PC-9 (cell line): ENCODE data around the gene GPM6B. TPM values are rescaled to one million over a fixed set of nuclear protein-coding genes. Genes with fewer than 3 reads are reported as not detected.

Experiments used
- BruUV-seq: library from RNA; stranded (reverse); fragments of 400-500 nt; replicated peaks from 2 replicates; lab custom pipeline; 2021; lab: Mats Ljungman, UMichigan
- CTCF ChIA-PET: fragments of 300-600 bp; sonication (Branson Sonifier 250); formaldehyde crosslinking; loops from one replicate; lab custom pipeline; 2022; ENCODE audit warnings: antibody characterized with exemption; lab: Charles Lee
- POLR2A ChIA-PET: fragments of 300-600 bp; sonication (Branson Sonifier 250); formaldehyde crosslinking; loops from one replicate; lab custom pipeline; 2022; ENCODE audit warnings: antibody characterized with exemption; ENCODE audit not compliant: unreplicated experiment; lab: Charles Lee
- DNase-seq, 2 experiments: peaks; one replicate each; pipeline versions ENCODE4 v3.0.0 to v3.0.0-alpha.2; 2015 to 2022; ENCODE audit warnings: mixed read lengths in 1 of 2
- H2AFZ ChIP-seq: fragments of 200-600 bp; sonication (generic); 2 replicates; pipeline ENCODE4 v1.8.1; 2017; ENCODE audit warnings: antibody characterized with exemption
- H3F3A ChIP-seq: fragments of 200-600 bp; sonication (generic); 2 replicates; pipeline ENCODE4 v1.8.1; 2017; ENCODE audit warnings: antibody characterized with exemption, mild to moderate bottlenecking, low read depth; ENCODE audit not compliant: insufficient read depth
- H3K27ac ChIP-seq: fragments of 200-600 bp; sonication (generic); 2 replicates; pipeline ENCODE4 v1.6.1; 2016; ENCODE audit warnings: mixed run types
- H3K27me3 ChIP-seq: fragments of 200-600 bp; sonication (generic); 2 replicates; pipeline ENCODE4 v1.6.1; 2016; ENCODE audit warnings: low read depth, mixed run types; ENCODE audit not compliant: insufficient read depth
- H3K36me3 ChIP-seq: fragments of 200-600 bp; sonication (generic); 2 replicates; pipeline ENCODE4 v1.6.1; 2016; ENCODE audit warnings: low read depth, mixed run types
- H3K4me1 ChIP-seq: fragments of 200-600 bp; sonication (generic); replicated peaks from 2 replicates; pipeline ENCODE4 v1.6.1; 2016; ENCODE audit warnings: mixed run types; ENCODE audit not compliant: insufficient read depth
- H3K4me2 ChIP-seq: fragments of 200-600 bp; sonication (generic); 2 replicates; pipeline ENCODE4 v1.6.1; 2017; ENCODE audit warnings: mixed run types
- H3K4me3 ChIP-seq: fragments of 200-600 bp; sonication (generic); 2 replicates; pipeline ENCODE4 v1.6.1; 2016; ENCODE audit warnings: mixed run types
- H3K79me2 ChIP-seq: fragments of 200-600 bp; sonication (generic); 2 replicates; pipeline ENCODE4 v1.6.1; 2017; ENCODE audit warnings: low read depth, mixed run types
- H3K9me2 ChIP-seq: fragments of 200-600 bp; sonication (generic); 2 replicates; pipeline ENCODE4 v1.8.1; 2017; ENCODE audit warnings: mild to moderate bottlenecking; ENCODE audit not compliant: insufficient read depth
- H3K9me3 ChIP-seq: fragments of 200-600 bp; sonication (generic); 2 replicates; pipeline ENCODE4 v1.8.1; 2016; ENCODE audit warnings: low read depth; ENCODE audit not compliant: insufficient read depth
- H4K20me1 ChIP-seq: fragments of 200-600 bp; sonication (generic); 2 replicates; pipeline ENCODE4 v1.8.1; 2017; ENCODE audit not compliant: insufficient read depth
- CTCF ChIP-seq: fragments of 200-600 bp; sonication (generic); conservative IDR thresholded peaks from 2 replicates; pipeline ENCODE4 v1.6.1; 2017; ENCODE audit warnings: mixed run types, antibody characterized with exemption, mild to moderate bottlenecking, moderate library complexity
- EZH2 ChIP-seq: fragments of 200-600 bp; sonication (generic); IDR thresholded peaks from 2 replicates; pipeline ENCODE4 v1.8.0; 2017; ENCODE audit warnings: antibody characterized with exemption, low read depth
- intact Hi-C: fragments of 100-400 bp; cut with micrococcal nuclease; formaldehyde crosslinking; loops from one replicate; pipeline ENCODE4 v1.10.0; 2022; ENCODE audit not compliant: unreplicated experiment
- total RNA-seq: library from RNA; stranded (reverse); gene quantifications from 2 replicates; pipeline ENCODE4 v1.2.3, GENCODE V29; 2021

The GPM6B gene
- total RNA-seq, 1 experiment from 2014 or later = not detected

GRCh38 chrX:13855689-13856450 is 39.0 kb upstream of the GPM6B start:
- ChIA-PET POLR2A (no interaction called here), CTCF (no interaction called here)
- no peak overlapping the region for H3K4me3 ChIP-seq
- H2AFZ ChIP-seq = no peak overlapping the region
- no peak overlapping the region for H3K4me2 ChIP-seq
- no peaks in the 10 kb centered on the region for H3K9me3 ChIP-seq
- DNase-seq = no peak
- H3F3A ChIP-seq = no peaks in the 10 kb centered on the region
- no peaks in the 10 kb centered on the region for H3K4me1 ChIP-seq
- no peaks in the 10 kb centered on the region for H4K20me1 ChIP-seq
- H3K79me2 ChIP-seq = no peaks in the 10 kb centered on the region
- H3K36me3 ChIP-seq = no peaks in the 10 kb centered on the region
- TF ChIP-seq EZH2 (no peak), CTCF (no peak)
- BruUV-seq = no TSS peak
- intact Hi-C loops = no loop called here
- H3K27ac ChIP-seq = no peak overlapping the region
- no peaks in the 10 kb centered on the region; the same call in 1 of the 2 replicates for H3K27me3 ChIP-seq
- H3K9me2 ChIP-seq = no peaks in the 10 kb centered on the region

- CTCF ChIA-PET = no interaction called here
- no peaks in the 10 kb centered on the region for H3K9me2 ChIP-seq
- POLR2A ChIA-PET = no interaction called here
- no peak for TF ChIP-seq EZH2
- no peaks in the 10 kb centered on the region for H3K36me3 ChIP-seq
- BruUV-seq = no TSS peak
- H3K4me3 ChIP-seq = no peak overlapping the region
- H3K4me2 ChIP-seq = no peak overlapping the region
- no peak for DNase-seq
- no peaks in the 10 kb centered on the region for H3K9me3 ChIP-seq
- no peaks in the 10 kb centered on the region; the same call in 1 of the 2 replicates for H3K27me3 ChIP-seq
- H3K4me1 ChIP-seq = no peaks in the 10 kb centered on the region
- no peak overlapping the region for H2AFZ ChIP-seq
- H3K79me2 ChIP-seq = no peaks in the 10 kb centered on the region
- no peaks in the 10 kb centered on the region for H3F3A ChIP-seq
- no peak overlapping the region for H3K27ac ChIP-seq
- intact Hi-C loops = no loop called here
- H4K20me1 ChIP-seq = no peaks in the 10 kb centered on the region
Measured at GRCh38 chrX:13854003-13854402, 37.1 kb upstream of the GPM6B start.

GRCh38 chrX:13852001-13852695 is 35.3 kb upstream of the GPM6B start:
- BruUV-seq = no TSS peak
- Histone ChIP-seq H3K27ac (no peak overlapping the region), H3K9me2 (no peaks in the 10 kb centered on the region), H3F3A (no peaks in the 10 kb centered on the region), H3K4me3 (no peak overlapping the region), H2AFZ (no peak overlapping the region), H3K36me3 (no peaks in the 10 kb centered on the region), H3K79me2 (no peaks in the 10 kb centered on the region), H3K27me3 (no peaks in the 10 kb centered on the region), H3K4me2 (no peak overlapping the region), H3K4me1 (no peaks in the 10 kb centered on the region), H3K9me3 (no peaks in the 10 kb centered on the region), H4K20me1 (no peaks in the 10 kb centered on the region)
- intact Hi-C loops = no loop called here
- no peak for TF ChIP-seq EZH2
- TF ChIP-seq CTCF = no peak
- DNase-seq = no peak
- ChIA-PET POLR2A (no interaction called here), CTCF (no interaction called here)
